Fibroblast of pulmonary artery (primary cell): ENCODE data around the gene SMAD7.

Experiments
- DNase-seq: peaks from one replicate; pipeline ENCODE4 v3.0.0-alpha.2; 2010; ENCODE audit warnings: low read depth
- H3K4me3 ChIP-seq: replicated peaks from 2 replicates; pipeline ENCODE4 v1.5.1; 2011; ENCODE audit warnings: low read depth, mild to moderate bottlenecking, control low read depth, low read length, moderate library complexity
- CTCF ChIP-seq: IDR thresholded peaks from 2 replicates; pipeline ENCODE4 v1.5.1; 2011; ENCODE audit warnings: mild to moderate bottlenecking, control low read depth, low read length, inconsistent platforms; ENCODE audit errors: missing control alignments

SMAD7 gene

GRCh38 chr18:48943736-48944527 is 6.8 kb downstream of the SMAD7 start:
- no peak for TF ChIP-seq CTCF
- H3K4me3 ChIP-seq = peak overlapping the region; percentile 23
- DNase-seq = no peak

GRCh38 chr18:48943333-48943732 is 7.4 kb downstream of the SMAD7 start:
- H3K4me3 ChIP-seq = peak overlapping the region; percentile 30
- TF ChIP-seq CTCF = no peak
- no peak for DNase-seq

GRCh38 chr18:48942554-48943261 is 8.1 kb downstream of the SMAD7 start:
- no peak for TF ChIP-seq CTCF
- peak overlapping the region; percentile 30 for H3K4me3 ChIP-seq
- DNase-seq = peak; percentile 83

GRCh38 chr18:48942086-48942485 is 8.7 kb downstream of the SMAD7 start:
- TF ChIP-seq CTCF = no peak
- peak overlapping the region; percentile 30 for H3K4me3 ChIP-seq
- no peak for DNase-seq

GRCh38 chr18:48941672-48942071 is 9.1 kb downstream of the SMAD7 start:
- TF ChIP-seq CTCF = no peak
- no peak overlapping the region for H3K4me3 ChIP-seq
- peak; percentile 14 for DNase-seq

- peak overlapping the region; percentile 8 for H3K4me3 ChIP-seq
- no peak for DNase-seq
- no peak for TF ChIP-seq CTCF
Measured at GRCh38 chr18:48940854-48941611, 9.7 kb downstream of the SMAD7 start.
